HepG2 (cell line): Measurements from ENCODE around the gene CCL23. TPM values are rescaled to one million over a fixed set of nuclear protein-coding genes. Genes with fewer than 3 reads are reported as not detected.

Experiments used
- ESRRA ChIP-seq: sonication (generic); formaldehyde crosslinking; IDR thresholded peaks from 2 replicates; pipeline ENCODE4 v1.5.1; 2020; ENCODE audit warnings: mild to moderate bottlenecking, low read depth, missing genetic modification reagents
- FOXO1 ChIP-seq: sonication (generic); formaldehyde crosslinking; IDR thresholded peaks from 2 replicates; pipeline ENCODE4 v1.4.0; 2020; ENCODE audit warnings: missing genetic modification reagents
- HDAC2 ChIP-seq: sonication (generic); formaldehyde crosslinking; IDR thresholded peaks from 2 replicates; pipeline ENCODE4 v1.4.0; 2020; ENCODE audit warnings: missing genetic modification reagents
- MAFF ChIP-seq: IDR thresholded peaks from 2 replicates; pipeline ENCODE4 v1.6.1; 2011; ENCODE audit warnings: low read depth, low read length, improper control_type of control experiment
- MLLT10 ChIP-seq: sonication (generic); formaldehyde crosslinking; IDR thresholded peaks from 2 replicates; pipeline ENCODE4 v1.4.0; 2020; ENCODE audit warnings: missing genetic modification reagents
- MXI1 ChIP-seq: IDR thresholded peaks from 3 replicates; pipeline ENCODE4 v1.6.1; 2012; ENCODE audit warnings: low read depth, low read length, inconsistent platforms, borderline replicate concordance
- MYPOP ChIP-seq: sonication (generic); formaldehyde crosslinking; IDR thresholded peaks from 2 replicates; pipeline ENCODE4 v1.8.1; 2023; ENCODE audit warnings: mild to moderate bottlenecking, moderate library complexity, missing genetic modification reagents
- NCOA5 ChIP-seq: sonication (generic); formaldehyde crosslinking; IDR thresholded peaks from 2 replicates; pipeline ENCODE4 v1.4.0; 2020; ENCODE audit warnings: missing genetic modification reagents
- NFKB2 ChIP-seq: sonication (generic); formaldehyde crosslinking; IDR thresholded peaks from 2 replicates; pipeline ENCODE4 v1.4.0; 2020; ENCODE audit warnings: missing genetic modification reagents, borderline replicate concordance
- NFYB ChIP-seq: sonication (generic); formaldehyde crosslinking; IDR thresholded peaks from 2 replicates; pipeline ENCODE4 v1.4.0; 2020; ENCODE audit warnings: missing genetic modification reagents
- PRPF4 ChIP-seq: fragments of 200-400 bp; formaldehyde crosslinking; IDR thresholded peaks from 2 replicates; pipeline ENCODE4 v1.6.1; 2016; ENCODE audit warnings: low read length, low read depth; ENCODE audit not compliant: poor library complexity, severe bottlenecking
- SAP130 ChIP-seq: IDR thresholded peaks from 2 replicates; pipeline ENCODE4 v1.6.1; 2016; ENCODE audit warnings: low read depth
- SATB2 ChIP-seq: sonication (generic); formaldehyde crosslinking; IDR thresholded peaks from 2 replicates; pipeline ENCODE4 v1.5.0; 2020; ENCODE audit warnings: missing genetic modification reagents
- SRSF1 ChIP-seq: fragments of 200-400 bp; formaldehyde crosslinking; optimal IDR thresholded peaks from 2 replicates; pipeline ENCODE3; 2017; ENCODE audit warnings: mild to moderate bottlenecking, low read depth, low read length, moderate library complexity
- ZBTB26 ChIP-seq: IDR thresholded peaks from 2 replicates; pipeline ENCODE4 v1.6.1; 2016; ENCODE audit warnings: missing compliant biosample characterization, missing genetic modification reagents, borderline replicate concordance
- ZBTB34 ChIP-seq: sonication (generic); formaldehyde crosslinking; IDR thresholded peaks from 2 replicates; pipeline ENCODE4 v1.8.0; 2022; ENCODE audit warnings: mild to moderate bottlenecking, missing genetic modification reagents
- ZC3H4 ChIP-seq: sonication (generic); formaldehyde crosslinking; IDR thresholded peaks from 2 replicates; pipeline ENCODE4 v1.4.0; 2020; ENCODE audit warnings: missing genetic modification reagents, borderline replicate concordance
- ZNF570 ChIP-seq: sonication (generic); formaldehyde crosslinking; IDR thresholded peaks from 2 replicates; pipeline ENCODE4 v1.4.0; 2020; ENCODE audit warnings: mild to moderate bottlenecking, missing genetic modification reagents, borderline replicate concordance
- ZNF891 ChIP-seq: sonication (generic); formaldehyde crosslinking; IDR thresholded peaks from 2 replicates; pipeline ENCODE4 v1.5.0; 2020; ENCODE audit warnings: mild to moderate bottlenecking, missing genetic modification reagents
- polyA plus RNA-seq, 8 experiments: library from polyadenylated mRNA; depleted of rRNA in 3 of 8; stranded (reverse) in 7 of 8; unstranded in 1 of 8; fragments of >200 nt; fragmentation: Illumina TruSeq in 4 of 8; extraction: Trizol in 4 of 8; gene quantifications; 2 replicates each; pipeline versions ENCODE4 v1.2.1 to v1.2.3, GENCODE V29; 2011 to 2016; ENCODE audit warnings: low read depth in 4 of 8, missing spikeins in 1 of 8, mixed read lengths in 1 of 8; ENCODE audit not compliant: insufficient read depth in 1 of 8
- total RNA-seq, 5 experiments: library from RNA; depleted of rRNA; stranded (reverse); fragments of >200 nt; fragmentation: Illumina TruSeq; extraction: Trizol; gene quantifications; 2 replicates each; pipeline ENCODE4 v1.2.3, GENCODE V29; 2016; ENCODE audit warnings: low read depth in 1 of 5
- TF ChIP-seq, protein P1 (sequence below): IDR thresholded peaks from 2 replicates; pipeline ENCODE4 v1.6.1; 2016
- TF ChIP-seq, protein P2 (sequence below): sonication (generic); formaldehyde crosslinking; IDR thresholded peaks from 2 replicates; pipeline ENCODE4 v1.4.0; 2020; ENCODE audit warnings: missing genetic modification reagents
- TF ChIP-seq, protein P3 (sequence below): sonication (generic); formaldehyde crosslinking; IDR thresholded peaks from 2 replicates; pipeline ENCODE4 v1.5.0; 2020; ENCODE audit warnings: missing genetic modification reagents

The CCL23 gene
- total and polyA plus RNA-seq, 2 of the 13 experiments (the other 11 are each of a cell fraction or from before 2014, with no cell fraction given), result not detected

GRCh38 chr17:35973333-35974260 lies 44.2 kb downstream of the CCL23 start (continued):
- TF ChIP-seq NFKB2 (CRISPR knock-in tag), result no peak
- TF ChIP-seq HDAC2, result peak; percentile 96
- peak; percentile 98 for TF ChIP-seq ESRRA (CRISPR knock-in tag)
- TF ChIP-seq, protein P1, sequence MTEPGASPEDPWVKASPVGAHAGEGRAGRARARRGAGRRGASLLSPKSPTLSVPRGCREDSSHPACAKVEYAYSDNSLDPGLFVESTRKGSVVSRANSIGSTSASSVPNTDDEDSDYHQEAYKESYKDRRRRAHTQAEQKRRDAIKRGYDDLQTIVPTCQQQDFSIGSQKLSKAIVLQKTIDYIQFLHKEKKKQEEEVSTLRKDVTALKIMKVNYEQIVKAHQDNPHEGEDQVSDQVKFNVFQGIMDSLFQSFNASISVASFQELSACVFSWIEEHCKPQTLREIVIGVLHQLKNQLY (CRISPR knock-in tag), result peak; percentile 89
- no peak for TF ChIP-seq ZBTB26 (CRISPR knock-in tag)
- TF ChIP-seq, protein P2, sequence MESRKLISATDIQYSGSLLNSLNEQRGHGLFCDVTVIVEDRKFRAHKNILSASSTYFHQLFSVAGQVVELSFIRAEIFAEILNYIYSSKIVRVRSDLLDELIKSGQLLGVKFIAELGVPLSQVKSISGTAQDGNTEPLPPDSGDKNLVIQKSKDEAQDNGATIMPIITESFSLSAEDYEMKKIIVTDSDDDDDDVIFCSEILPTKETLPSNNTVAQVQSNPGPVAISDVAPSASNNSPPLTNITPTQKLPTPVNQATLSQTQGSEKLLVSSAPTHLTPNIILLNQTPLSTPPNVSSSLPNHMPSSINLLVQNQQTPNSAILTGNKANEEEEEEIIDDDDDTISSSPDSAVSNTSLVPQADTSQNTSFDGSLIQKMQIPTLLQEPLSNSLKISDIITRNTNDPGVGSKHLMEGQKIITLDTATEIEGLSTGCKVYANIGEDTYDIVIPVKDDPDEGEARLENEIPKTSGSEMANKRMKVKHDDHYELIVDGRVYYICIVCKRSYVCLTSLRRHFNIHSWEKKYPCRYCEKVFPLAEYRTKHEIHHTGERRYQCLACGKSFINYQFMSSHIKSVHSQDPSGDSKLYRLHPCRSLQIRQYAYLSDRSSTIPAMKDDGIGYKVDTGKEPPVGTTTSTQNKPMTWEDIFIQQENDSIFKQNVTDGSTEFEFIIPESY (CRISPR knock-in tag), result peak; percentile 64; the same call in 1 of the 2 replicates
- TF ChIP-seq SATB2, result no peak
- TF ChIP-seq ZNF570 (CRISPR knock-in tag), result no peak
- peak; percentile 100 for TF ChIP-seq FOXO1 (CRISPR knock-in tag)
- no peak for TF ChIP-seq NFYB (CRISPR knock-in tag)
- no peak for TF ChIP-seq ZNF891 (CRISPR knock-in tag)
- TF ChIP-seq MAFF, result peak; percentile 68
- TF ChIP-seq MYPOP (CRISPR knock-in tag), result peak; percentile 80; the same call in 1 of the 2 replicates
- no peak for TF ChIP-seq PRPF4
- TF ChIP-seq NCOA5 (CRISPR knock-in tag), result no peak
- TF ChIP-seq ZC3H4 (CRISPR knock-in tag), result peak; percentile 49; the same call in 1 of the 2 replicates
- TF ChIP-seq SAP130 (CRISPR knock-in tag), result peak; percentile 76
- no peak for TF ChIP-seq MLLT10
- TF ChIP-seq, protein P3, sequence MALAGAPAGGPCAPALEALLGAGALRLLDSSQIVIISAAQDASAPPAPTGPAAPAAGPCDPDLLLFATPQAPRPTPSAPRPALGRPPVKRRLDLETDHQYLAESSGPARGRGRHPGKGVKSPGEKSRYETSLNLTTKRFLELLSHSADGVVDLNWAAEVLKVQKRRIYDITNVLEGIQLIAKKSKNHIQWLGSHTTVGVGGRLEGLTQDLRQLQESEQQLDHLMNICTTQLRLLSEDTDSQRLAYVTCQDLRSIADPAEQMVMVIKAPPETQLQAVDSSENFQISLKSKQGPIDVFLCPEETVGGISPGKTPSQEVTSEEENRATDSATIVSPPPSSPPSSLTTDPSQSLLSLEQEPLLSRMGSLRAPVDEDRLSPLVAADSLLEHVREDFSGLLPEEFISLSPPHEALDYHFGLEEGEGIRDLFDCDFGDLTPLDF (CRISPR knock-in tag), result no peak
- peak; percentile 66; the same call in 1 of the 3 replicates for TF ChIP-seq MXI1
- TF ChIP-seq SRSF1, result no peak
- peak; percentile 95 for TF ChIP-seq ZBTB34 (CRISPR knock-in tag)
